ENCODE results near the gene GNG4. TPM values are rescaled to one million over a fixed set of nuclear protein-coding genes. Genes with fewer than 3 reads are reported as not detected.

Gene GNG4
- total and polyA plus RNA-seq, 10 of the 15 experiments (the other 5 are each of a cell fraction or from before 2014, with no cell fraction given), result 0.03 to 0.15 (median 0.15) TPM; not detected in 7

DNA sequence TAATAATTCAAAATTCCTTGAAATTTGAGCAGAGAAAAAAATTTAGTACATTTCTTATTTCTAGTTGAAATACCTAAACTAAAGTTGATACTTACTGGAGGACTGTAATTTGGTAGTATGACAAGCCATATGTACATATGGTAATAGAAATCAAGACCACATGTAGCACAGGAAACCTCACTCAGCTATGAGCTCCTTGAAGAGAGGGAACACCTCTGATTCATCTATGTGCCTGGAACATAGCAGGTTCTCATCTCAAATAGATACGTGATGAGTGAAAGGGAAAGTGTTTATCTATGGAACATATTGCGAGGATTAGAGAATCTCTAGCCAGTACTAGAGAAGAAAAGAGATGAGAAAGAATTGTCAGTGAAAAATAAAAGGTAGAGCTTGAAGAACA lies 47.9 kb upstream of the GNG4 start (continued):
- no peak for TF ChIP-seq SPI1 (IDR thresholded peaks at IDR 0.05; ENCODE audit: borderline replicate concordance, insufficient read depth, low read depth, low read length)

GRCh38 chr1:235689356-235689755 lies 39.8 kb upstream of the GNG4 start:
- H3K4me2 ChIP-seq (ENCODE audit: control insufficient read depth, insufficient read depth), result no peak overlapping the region
- no peaks in the 10 kb centered on the region for H3K27me3 ChIP-seq (replicated peaks in 1 of 2; ENCODE audit: control insufficient read depth in 2 of 2, insufficient read depth in 2 of 2, low read length in 1 of 2)
- CTCF ChIA-PET, result interaction anchor here (1.8 kb wide), 1 partner anchor 154 kb away, joined by 4 read pairs; no protein-coding TSS in a partner anchor
- DNase-seq (ENCODE audit: low read depth, low spot score), result no peak
- 96% methylated on average over 4 of the region's 4 CpGs for WGBS (ENCODE audit: insufficient coverage, insufficient replicate concordance, low lambda C conversion rate, missing lambda C conversion rate)
- no peaks in the 10 kb centered on the region for H3K9me3 ChIP-seq (replicated peaks; ENCODE audit: control insufficient read depth, insufficient read depth, low read length)
- RAD21 ChIA-PET (ENCODE audit: unreplicated experiment), result no interaction called here
- no peaks in the 10 kb centered on the region for H3K79me2 ChIP-seq (ENCODE audit: control insufficient read depth, insufficient read depth, low read length)
- POLR2A ChIA-PET, result no interaction called here
- TF ChIP-seq RAD21 (IDR thresholded peaks at IDR 0.05; ENCODE audit: insufficient read depth, low read depth, low read length) (no peak), RAD51 (IDR thresholded peaks at IDR 0.05) (no peak), BACH1 (IDR thresholded peaks at IDR 0.05; ENCODE audit: borderline replicate concordance) (no peak), YBX1 (IDR thresholded peaks at IDR 0.05) (no peak), ZZZ3 (IDR thresholded peaks at IDR 0.05; ENCODE audit: control insufficient read depth, insufficient read length, low read depth) (no peak), FOXK2 (IDR thresholded peaks at IDR 0.05) (no peak), MXI1 (IDR thresholded peaks at IDR 0.05; ENCODE audit: low read depth, low read length) (no peak), JUNB (IDR thresholded peaks at IDR 0.05) (no peak), POU2F2 (IDR thresholded peaks at IDR 0.05; ENCODE audit: borderline replicate concordance, low read depth, low read length) (no peak), HDAC6 (IDR thresholded peaks at IDR 0.05; ENCODE audit: unreplicated experiment) (no peak), CBX5 (IDR thresholded peaks at IDR 0.05; ENCODE audit: low read depth) (no peak), STAT1 (conservative IDR thresholded peaks at IDR 0.05) (no peak), GABPA (IDR thresholded peaks at IDR 0.05; ENCODE audit: low read depth) (no peak), SMAD5 (IDR thresholded peaks at IDR 0.05; ENCODE audit: low read depth) (no peak), FOS (IDR thresholded peaks at IDR 0.05; ENCODE audit: borderline replicate concordance, extremely low read depth, insufficient read length) (no peak)
- TF ChIP-seq, protein P1, sequence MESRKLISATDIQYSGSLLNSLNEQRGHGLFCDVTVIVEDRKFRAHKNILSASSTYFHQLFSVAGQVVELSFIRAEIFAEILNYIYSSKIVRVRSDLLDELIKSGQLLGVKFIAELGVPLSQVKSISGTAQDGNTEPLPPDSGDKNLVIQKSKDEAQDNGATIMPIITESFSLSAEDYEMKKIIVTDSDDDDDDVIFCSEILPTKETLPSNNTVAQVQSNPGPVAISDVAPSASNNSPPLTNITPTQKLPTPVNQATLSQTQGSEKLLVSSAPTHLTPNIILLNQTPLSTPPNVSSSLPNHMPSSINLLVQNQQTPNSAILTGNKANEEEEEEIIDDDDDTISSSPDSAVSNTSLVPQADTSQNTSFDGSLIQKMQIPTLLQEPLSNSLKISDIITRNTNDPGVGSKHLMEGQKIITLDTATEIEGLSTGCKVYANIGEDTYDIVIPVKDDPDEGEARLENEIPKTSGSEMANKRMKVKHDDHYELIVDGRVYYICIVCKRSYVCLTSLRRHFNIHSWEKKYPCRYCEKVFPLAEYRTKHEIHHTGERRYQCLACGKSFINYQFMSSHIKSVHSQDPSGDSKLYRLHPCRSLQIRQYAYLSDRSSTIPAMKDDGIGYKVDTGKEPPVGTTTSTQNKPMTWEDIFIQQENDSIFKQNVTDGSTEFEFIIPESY (IDR thresholded peaks at IDR 0.05), result no peak
- TF ChIP-seq, protein P2, sequence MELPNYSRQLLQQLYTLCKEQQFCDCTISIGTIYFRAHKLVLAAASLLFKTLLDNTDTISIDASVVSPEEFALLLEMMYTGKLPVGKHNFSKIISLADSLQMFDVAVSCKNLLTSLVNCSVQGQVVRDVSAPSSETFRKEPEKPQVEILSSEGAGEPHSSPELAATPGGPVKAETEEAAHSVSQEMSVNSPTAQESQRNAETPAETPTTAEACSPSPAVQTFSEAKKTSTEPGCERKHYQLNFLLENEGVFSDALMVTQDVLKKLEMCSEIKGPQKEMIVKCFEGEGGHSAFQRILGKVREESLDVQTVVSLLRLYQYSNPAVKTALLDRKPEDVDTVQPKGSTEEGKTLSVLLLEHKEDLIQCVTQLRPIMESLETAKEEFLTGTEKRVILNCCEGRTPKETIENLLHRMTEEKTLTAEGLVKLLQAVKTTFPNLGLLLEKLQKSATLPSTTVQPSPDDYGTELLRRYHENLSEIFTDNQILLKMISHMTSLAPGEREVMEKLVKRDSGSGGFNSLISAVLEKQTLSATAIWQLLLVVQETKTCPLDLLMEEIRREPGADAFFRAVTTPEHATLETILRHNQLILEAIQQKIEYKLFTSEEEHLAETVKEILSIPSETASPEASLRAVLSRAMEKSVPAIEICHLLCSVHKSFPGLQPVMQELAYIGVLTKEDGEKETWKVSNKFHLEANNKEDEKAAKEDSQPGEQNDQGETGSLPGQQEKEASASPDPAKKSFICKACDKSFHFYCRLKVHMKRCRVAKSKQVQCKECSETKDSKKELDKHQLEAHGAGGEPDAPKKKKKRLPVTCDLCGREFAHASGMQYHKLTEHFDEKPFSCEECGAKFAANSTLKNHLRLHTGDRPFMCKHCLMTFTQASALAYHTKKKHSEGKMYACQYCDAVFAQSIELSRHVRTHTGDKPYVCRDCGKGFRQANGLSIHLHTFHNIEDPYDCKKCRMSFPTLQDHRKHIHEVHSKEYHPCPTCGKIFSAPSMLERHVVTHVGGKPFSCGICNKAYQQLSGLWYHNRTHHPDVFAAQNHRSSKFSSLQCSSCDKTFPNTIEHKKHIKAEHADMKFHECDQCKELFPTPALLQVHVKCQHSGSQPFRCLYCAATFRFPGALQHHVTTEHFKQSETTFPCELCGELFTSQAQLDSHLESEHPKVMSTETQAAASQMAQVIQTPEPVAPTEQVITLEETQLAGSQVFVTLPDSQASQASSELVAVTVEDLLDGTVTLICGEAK (IDR thresholded peaks at IDR 0.05; ENCODE audit: borderline replicate concordance), result no peak
- no peaks in the 10 kb centered on the region for H3K4me1 ChIP-seq (ENCODE audit: control insufficient read depth, insufficient read depth, low read length)
- H2AFZ ChIP-seq (ENCODE audit: control insufficient read depth, low read depth, low read length), result no peak overlapping the region
- H3K36me3 ChIP-seq (ENCODE audit: control insufficient read depth in 2 of 2, insufficient read depth in 2 of 2, low read length in 1 of 2), result no peaks in the 10 kb centered on the region
- BruUV-seq (replicated peaks), result no TSS peak
- no peak for ATAC-seq
- intact Hi-C loops (cut with micrococcal nuclease; ENCODE audit: unreplicated experiment) (no loop called here), in situ Hi-C loops (cut with MboI) (no loop called here)
- no peak overlapping the region for H3K27ac ChIP-seq (ENCODE audit: control insufficient read depth, insufficient read depth)
- SMC1A ChIA-PET (ENCODE audit: uncharacterized antibody, unreplicated experiment), result interaction anchor here (1.1 to 1.6 kb wide), 2 partner anchors 13 to 22 kb away, joined by 4 to 5 read pairs; no protein-coding TSS in a partner anchor
- FAIRE-seq, result no peak
- no peak overlapping the region for H3K4me3 ChIP-seq
- no peak overlapping the region for H3K9ac ChIP-seq (ENCODE audit: control insufficient read depth, insufficient read depth, low read length)
- H4K20me1 ChIP-seq (ENCODE audit: control insufficient read depth, insufficient read depth), result no peaks in the 10 kb centered on the region
